ENCODE data around the gene C1orf21.

The C1orf21 gene

DNA sequence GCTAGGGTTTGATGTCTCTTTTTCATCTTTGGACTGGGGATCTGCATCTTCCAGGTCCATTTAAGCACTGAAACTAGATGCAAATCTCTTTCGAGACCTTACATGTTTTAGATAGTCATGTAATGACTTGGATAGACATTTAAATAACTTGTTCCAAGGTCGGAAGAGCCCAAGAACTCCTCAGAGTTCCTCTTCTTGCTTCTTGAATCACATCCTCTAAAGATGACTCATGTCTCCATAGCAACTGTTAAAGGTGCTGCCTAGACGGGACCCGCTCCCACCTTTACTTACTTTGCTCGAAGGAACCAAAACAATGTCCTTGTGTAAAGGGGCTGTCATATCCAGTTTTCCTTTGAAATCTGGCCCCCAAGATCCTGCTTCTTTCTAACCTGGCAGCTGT is 237.8 kb downstream of the C1orf21 start:
- TF ChIP-seq PPARA (CRISPR knock-in tag; IDR thresholded peaks at IDR 0.05; ENCODE audit: borderline replicate concordance), result no peak
- no peak for TF ChIP-seq ZC3H10 (CRISPR knock-in tag; IDR thresholded peaks at IDR 0.05)
- no peak for TF ChIP-seq CSDC2 (CRISPR knock-in tag; IDR thresholded peaks at IDR 0.05)
- no peak for TF ChIP-seq GLIS3 (CRISPR knock-in tag; IDR thresholded peaks at IDR 0.05)
- TF ChIP-seq ESRRG (CRISPR knock-in tag; IDR thresholded peaks at IDR 0.05), result no peak
- TF ChIP-seq, protein P1, sequence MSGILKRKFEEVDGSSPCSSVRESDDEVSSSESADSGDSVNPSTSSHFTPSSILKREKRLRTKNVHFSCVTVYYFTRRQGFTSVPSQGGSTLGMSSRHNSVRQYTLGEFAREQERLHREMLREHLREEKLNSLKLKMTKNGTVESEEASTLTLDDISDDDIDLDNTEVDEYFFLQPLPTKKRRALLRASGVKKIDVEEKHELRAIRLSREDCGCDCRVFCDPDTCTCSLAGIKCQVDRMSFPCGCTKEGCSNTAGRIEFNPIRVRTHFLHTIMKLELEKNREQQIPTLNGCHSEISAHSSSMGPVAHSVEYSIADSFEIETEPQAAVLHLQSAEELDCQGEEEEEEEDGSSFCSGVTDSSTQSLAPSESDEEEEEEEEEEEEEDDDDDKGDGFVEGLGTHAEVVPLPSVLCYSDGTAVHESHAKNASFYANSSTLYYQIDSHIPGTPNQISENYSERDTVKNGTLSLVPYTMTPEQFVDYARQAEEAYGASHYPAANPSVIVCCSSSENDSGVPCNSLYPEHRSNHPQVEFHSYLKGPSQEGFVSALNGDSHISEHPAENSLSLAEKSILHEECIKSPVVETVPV (CRISPR knock-in tag; IDR thresholded peaks at IDR 0.05), result no peak
- TF ChIP-seq, protein P2, sequence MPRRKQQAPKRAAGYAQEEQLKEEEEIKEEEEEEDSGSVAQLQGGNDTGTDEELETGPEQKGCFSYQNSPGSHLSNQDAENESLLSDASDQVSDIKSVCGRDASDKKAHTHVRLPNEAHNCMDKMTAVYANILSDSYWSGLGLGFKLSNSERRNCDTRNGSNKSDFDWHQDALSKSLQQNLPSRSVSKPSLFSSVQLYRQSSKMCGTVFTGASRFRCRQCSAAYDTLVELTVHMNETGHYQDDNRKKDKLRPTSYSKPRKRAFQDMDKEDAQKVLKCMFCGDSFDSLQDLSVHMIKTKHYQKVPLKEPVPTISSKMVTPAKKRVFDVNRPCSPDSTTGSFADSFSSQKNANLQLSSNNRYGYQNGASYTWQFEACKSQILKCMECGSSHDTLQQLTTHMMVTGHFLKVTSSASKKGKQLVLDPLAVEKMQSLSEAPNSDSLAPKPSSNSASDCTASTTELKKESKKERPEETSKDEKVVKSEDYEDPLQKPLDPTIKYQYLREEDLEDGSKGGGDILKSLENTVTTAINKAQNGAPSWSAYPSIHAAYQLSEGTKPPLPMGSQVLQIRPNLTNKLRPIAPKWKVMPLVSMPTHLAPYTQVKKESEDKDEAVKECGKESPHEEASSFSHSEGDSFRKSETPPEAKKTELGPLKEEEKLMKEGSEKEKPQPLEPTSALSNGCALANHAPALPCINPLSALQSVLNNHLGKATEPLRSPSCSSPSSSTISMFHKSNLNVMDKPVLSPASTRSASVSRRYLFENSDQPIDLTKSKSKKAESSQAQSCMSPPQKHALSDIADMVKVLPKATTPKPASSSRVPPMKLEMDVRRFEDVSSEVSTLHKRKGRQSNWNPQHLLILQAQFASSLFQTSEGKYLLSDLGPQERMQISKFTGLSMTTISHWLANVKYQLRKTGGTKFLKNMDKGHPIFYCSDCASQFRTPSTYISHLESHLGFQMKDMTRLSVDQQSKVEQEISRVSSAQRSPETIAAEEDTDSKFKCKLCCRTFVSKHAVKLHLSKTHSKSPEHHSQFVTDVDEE (CRISPR knock-in tag; IDR thresholded peaks at IDR 0.05), result no peak
- no peak for TF ChIP-seq RARB (CRISPR knock-in tag; IDR thresholded peaks at IDR 0.05)
- TF ChIP-seq ZNF8 (CRISPR knock-in tag; IDR thresholded peaks at IDR 0.05), result no peak
- no peak for TF ChIP-seq ZFP30 (CRISPR knock-in tag; IDR thresholded peaks at IDR 0.05)
- TF ChIP-seq, protein P3, sequence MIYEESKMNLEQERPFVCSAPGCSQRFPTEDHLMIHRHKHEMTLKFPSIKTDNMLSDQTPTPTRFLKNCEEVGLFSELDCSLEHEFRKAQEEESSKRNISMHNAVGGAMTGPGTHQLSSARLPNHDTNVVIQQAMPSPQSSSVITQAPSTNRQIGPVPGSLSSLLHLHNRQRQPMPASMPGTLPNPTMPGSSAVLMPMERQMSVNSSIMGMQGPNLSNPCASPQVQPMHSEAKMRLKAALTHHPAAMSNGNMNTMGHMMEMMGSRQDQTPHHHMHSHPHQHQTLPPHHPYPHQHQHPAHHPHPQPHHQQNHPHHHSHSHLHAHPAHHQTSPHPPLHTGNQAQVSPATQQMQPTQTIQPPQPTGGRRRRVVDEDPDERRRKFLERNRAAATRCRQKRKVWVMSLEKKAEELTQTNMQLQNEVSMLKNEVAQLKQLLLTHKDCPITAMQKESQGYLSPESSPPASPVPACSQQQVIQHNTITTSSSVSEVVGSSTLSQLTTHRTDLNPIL (CRISPR knock-in tag; IDR thresholded peaks at IDR 0.05; ENCODE audit: low read depth), result no peak
- no peak for TF ChIP-seq ZNF565 (CRISPR knock-in tag; conservative IDR thresholded peaks at IDR 0.05; ENCODE audit: low read depth)
- TF ChIP-seq, protein P4, sequence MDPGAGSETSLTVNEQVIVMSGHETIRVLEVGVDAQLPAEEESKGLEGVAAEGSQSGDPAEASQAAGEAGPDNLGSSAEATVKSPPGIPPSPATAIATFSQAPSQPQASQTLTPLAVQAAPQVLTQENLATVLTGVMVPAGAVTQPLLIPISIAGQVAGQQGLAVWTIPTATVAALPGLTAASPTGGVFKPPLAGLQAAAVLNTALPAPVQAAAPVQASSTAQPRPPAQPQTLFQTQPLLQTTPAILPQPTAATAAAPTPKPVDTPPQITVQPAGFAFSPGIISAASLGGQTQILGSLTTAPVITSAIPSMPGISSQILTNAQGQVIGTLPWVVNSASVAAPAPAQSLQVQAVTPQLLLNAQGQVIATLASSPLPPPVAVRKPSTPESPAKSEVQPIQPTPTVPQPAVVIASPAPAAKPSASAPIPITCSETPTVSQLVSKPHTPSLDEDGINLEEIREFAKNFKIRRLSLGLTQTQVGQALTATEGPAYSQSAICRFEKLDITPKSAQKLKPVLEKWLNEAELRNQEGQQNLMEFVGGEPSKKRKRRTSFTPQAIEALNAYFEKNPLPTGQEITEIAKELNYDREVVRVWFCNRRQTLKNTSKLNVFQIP (CRISPR knock-in tag; IDR thresholded peaks at IDR 0.05; ENCODE audit: borderline replicate concordance, low read depth), result no peak
- no peak for TF ChIP-seq ZFP3 (CRISPR knock-in tag; IDR thresholded peaks at IDR 0.05)
- TF ChIP-seq ARNTL (CRISPR knock-in tag; IDR thresholded peaks at IDR 0.05; ENCODE audit: borderline replicate concordance, low read depth), result no peak
- no peak for TF ChIP-seq SNAI2 (CRISPR knock-in tag; IDR thresholded peaks at IDR 0.05)
- no peak for TF ChIP-seq ISL1 (CRISPR knock-in tag; IDR thresholded peaks at IDR 0.05)
- no peak for ATAC-seq

DNA sequence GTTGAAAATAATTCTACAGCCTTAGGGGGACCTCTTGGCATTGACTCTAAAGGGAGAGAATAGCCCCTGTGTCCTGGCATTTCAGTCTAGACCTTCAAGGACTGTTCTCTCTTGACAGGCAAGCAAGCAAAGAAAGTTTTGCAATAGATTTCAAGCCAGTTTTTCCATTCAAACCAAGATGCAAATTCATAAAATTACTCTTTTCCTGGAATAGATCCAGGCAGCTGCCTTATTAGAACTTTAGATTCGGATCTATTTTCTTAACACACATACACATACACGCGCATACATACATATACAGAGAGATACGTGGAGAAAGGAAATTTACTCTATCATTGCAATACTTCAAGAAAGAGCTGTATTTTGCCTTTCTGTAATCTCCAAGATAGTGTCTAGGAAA is 238.4 kb downstream of the C1orf21 start:
- TF ChIP-seq, protein P2 (CRISPR knock-in tag; IDR thresholded peaks at IDR 0.05), result no peak
- TF ChIP-seq GLIS3 (CRISPR knock-in tag; IDR thresholded peaks at IDR 0.05), result no peak
- no peak for TF ChIP-seq CSDC2 (CRISPR knock-in tag; IDR thresholded peaks at IDR 0.05)
- no peak for TF ChIP-seq ZC3H10 (CRISPR knock-in tag; IDR thresholded peaks at IDR 0.05)
- no peak for TF ChIP-seq ZFP3 (CRISPR knock-in tag; IDR thresholded peaks at IDR 0.05)
- TF ChIP-seq ESRRG (CRISPR knock-in tag; IDR thresholded peaks at IDR 0.05), result no peak
- TF ChIP-seq ZNF8 (CRISPR knock-in tag; IDR thresholded peaks at IDR 0.05), result no peak
- no peak for TF ChIP-seq RARB (CRISPR knock-in tag; IDR thresholded peaks at IDR 0.05)
- TF ChIP-seq ZNF70 (CRISPR knock-in tag; IDR thresholded peaks at IDR 0.05), result no peak
- no peak for TF ChIP-seq PPARA (CRISPR knock-in tag; IDR thresholded peaks at IDR 0.05; ENCODE audit: borderline replicate concordance)
- TF ChIP-seq SNAI2 (CRISPR knock-in tag; IDR thresholded peaks at IDR 0.05), result no peak
- ATAC-seq, result no peak
